HepG2 (cell line): ENCODE data around the gene ZC3H4. TPM values are rescaled to one million over a fixed set of nuclear protein-coding genes. Genes with fewer than 3 reads are reported as not detected.

Experiments used
- ARHGAP35 ChIP-seq: sonication (generic); formaldehyde crosslinking; IDR thresholded peaks from 2 replicates; pipeline ENCODE4 v1.9.0; 2022; ENCODE audit warnings: mild to moderate bottlenecking, inconsistent platforms, moderate library complexity, missing genetic modification reagents, borderline replicate concordance
- BRF2 ChIP-seq: sonication (generic); formaldehyde crosslinking; IDR thresholded peaks from 2 replicates; pipeline ENCODE4 v1.8.1; 2022; ENCODE audit warnings: mild to moderate bottlenecking, missing genetic modification reagents
- EEA1 ChIP-seq: sonication (generic); formaldehyde crosslinking; IDR thresholded peaks from 2 replicates; pipeline ENCODE4 v1.5.1; 2020; ENCODE audit warnings: mild to moderate bottlenecking, missing genetic modification reagents, borderline replicate concordance
- ERF ChIP-seq: IDR thresholded peaks from 2 replicates; pipeline ENCODE4 v1.6.1; 2018; ENCODE audit warnings: missing biosample characterization, missing genetic modification reagents
- HIVEP1 ChIP-seq: sonication (generic); formaldehyde crosslinking; IDR thresholded peaks from 2 replicates; pipeline ENCODE4 v1.4.0; 2020; ENCODE audit warnings: mild to moderate bottlenecking, missing genetic modification reagents
- HNRNPL ChIP-seq: fragments of 200-400 bp; formaldehyde crosslinking; IDR thresholded peaks from 2 replicates; pipeline ENCODE4 v1.6.1; 2017; ENCODE audit warnings: mild to moderate bottlenecking, low read depth, low read length
- RFX5 ChIP-seq: IDR thresholded peaks from 2 replicates; pipeline ENCODE4 v1.6.1; 2011; ENCODE audit warnings: low read depth, low read length, improper control_type of control experiment
- SP5 ChIP-seq: IDR thresholded peaks from 2 replicates; pipeline ENCODE4 v1.6.1; 2016; ENCODE audit warnings: low read depth, borderline replicate concordance
- TBX2 ChIP-seq: sonication (generic); formaldehyde crosslinking; IDR thresholded peaks from 2 replicates; pipeline ENCODE4 v1.5.0; 2020; ENCODE audit warnings: missing genetic modification reagents, mild to moderate bottlenecking, borderline replicate concordance
- TCF7 ChIP-seq: sonication (generic); IDR thresholded peaks from 2 replicates; pipeline ENCODE4 v1.6.1; 2016; ENCODE audit warnings: antibody characterized with exemption, low read depth
- ZBTB37 ChIP-seq: sonication (generic); formaldehyde crosslinking; IDR thresholded peaks from 2 replicates; pipeline ENCODE4 v1.4.0; 2020; ENCODE audit warnings: mild to moderate bottlenecking, missing genetic modification reagents
- ZC3H13 ChIP-seq: sonication (generic); formaldehyde crosslinking; IDR thresholded peaks from 2 replicates; pipeline ENCODE4 v1.8.1; 2023; ENCODE audit warnings: mild to moderate bottlenecking, missing genetic modification reagents, moderate library complexity
- ZNF121 ChIP-seq: sonication (generic); formaldehyde crosslinking; IDR thresholded peaks from 2 replicates; pipeline ENCODE4 v1.5.0; 2020; ENCODE audit warnings: mild to moderate bottlenecking, missing genetic modification reagents
- ZNF20 ChIP-seq: sonication (generic); formaldehyde crosslinking; IDR thresholded peaks from 2 replicates; pipeline ENCODE4 v1.4.0; 2020; ENCODE audit warnings: mild to moderate bottlenecking, moderate library complexity, missing genetic modification reagents
- ZNF235 ChIP-seq: sonication (generic); formaldehyde crosslinking; IDR thresholded peaks from 2 replicates; pipeline ENCODE4 v1.8.1; 2023; ENCODE audit warnings: mild to moderate bottlenecking, missing genetic modification reagents, borderline replicate concordance
- ZNF264 ChIP-seq: sonication (generic); formaldehyde crosslinking; IDR thresholded peaks from 2 replicates; pipeline ENCODE4 v1.4.0; 2020; ENCODE audit warnings: missing genetic modification reagents
- ZSCAN22 ChIP-seq: sonication (generic); formaldehyde crosslinking; IDR thresholded peaks from 2 replicates; pipeline ENCODE4 v1.4.0; 2020; ENCODE audit warnings: mild to moderate bottlenecking, missing genetic modification reagents
- polyA plus RNA-seq, 8 experiments: library from polyadenylated mRNA; depleted of rRNA in 3 of 8; stranded (reverse) in 7 of 8; unstranded in 1 of 8; fragments of >200 nt; fragmentation: Illumina TruSeq in 4 of 8; extraction: Trizol in 4 of 8; gene quantifications; 2 replicates each; pipeline versions ENCODE4 v1.2.1 to v1.2.3, GENCODE V29; 2011 to 2016; ENCODE audit warnings: low read depth in 4 of 8, missing spikeins in 1 of 8, mixed read lengths in 1 of 8; ENCODE audit not compliant: insufficient read depth in 1 of 8
- total RNA-seq, 5 experiments: library from RNA; depleted of rRNA; stranded (reverse); fragments of >200 nt; fragmentation: Illumina TruSeq; extraction: Trizol; gene quantifications; 2 replicates each; pipeline ENCODE4 v1.2.3, GENCODE V29; 2016; ENCODE audit warnings: low read depth in 1 of 5
- TF ChIP-seq, protein P1 (sequence below): sonication (generic); formaldehyde crosslinking; IDR thresholded peaks from 2 replicates; pipeline ENCODE4 v1.5.1; 2020; ENCODE audit warnings: mild to moderate bottlenecking, missing genetic modification reagents, moderate library complexity
- TF ChIP-seq, protein P2 (sequence below): sonication (generic); formaldehyde crosslinking; IDR thresholded peaks from 2 replicates; pipeline ENCODE4 v1.8.1; 2022; ENCODE audit warnings: low read depth, mild to moderate bottlenecking, missing genetic modification reagents

Gene ZC3H4
- total and polyA plus RNA-seq, 2 of the 13 experiments (the other 11 are each of a cell fraction or from before 2014, with no cell fraction given): 1.8 to 10.7 TPM

DNA sequence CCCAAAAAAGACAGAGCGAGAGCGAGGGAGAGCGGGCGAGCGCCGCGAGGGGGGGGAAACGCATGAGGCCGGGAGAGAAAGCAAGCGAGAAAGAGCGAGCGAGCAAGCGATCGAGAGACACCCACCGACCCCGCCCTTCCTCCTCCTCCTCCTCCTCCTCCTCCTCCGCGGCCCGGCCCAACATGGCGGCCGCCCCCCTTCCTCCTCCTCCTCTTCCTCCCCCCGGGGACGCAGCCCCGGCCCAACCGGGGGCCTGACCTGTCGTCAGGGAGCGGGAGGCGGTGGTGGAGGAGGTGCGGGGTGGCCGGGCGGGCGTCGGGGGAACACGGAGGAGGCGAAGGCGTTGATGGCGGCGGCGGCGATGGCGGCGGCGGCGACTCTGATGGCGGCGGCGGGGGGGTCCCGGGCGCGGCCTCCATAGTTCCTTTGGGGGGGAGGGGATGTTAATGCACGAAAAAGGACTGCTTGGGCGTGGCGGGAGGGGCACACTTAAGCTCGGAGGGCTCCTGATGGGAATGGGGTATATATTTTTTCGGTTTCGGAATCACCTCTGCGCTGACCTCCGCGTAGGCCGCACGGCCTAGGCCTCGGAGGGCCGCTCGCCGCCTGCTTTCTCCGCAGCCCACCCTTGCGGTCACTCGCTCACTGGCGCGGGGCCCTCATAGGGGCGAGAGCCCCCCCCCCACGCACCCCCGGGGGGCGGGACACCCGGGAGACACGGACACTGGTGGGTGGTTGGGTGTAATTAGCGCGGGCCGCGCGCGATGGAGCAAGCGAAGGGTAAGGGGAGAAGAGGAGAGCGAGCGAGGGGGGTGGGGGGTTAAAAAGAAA, 1.2 kb downstream of the ZC3H4 start (continued):
- TF ChIP-seq TCF7 (no peak), ZSCAN22 (CRISPR knock-in tag) (peak; percentile 100), ZNF20 (CRISPR knock-in tag) (peak; percentile 90; the same call in 1 of the 2 replicates), ZNF235 (CRISPR knock-in tag) (peak; percentile 99), ARHGAP35 (CRISPR knock-in tag) (peak; percentile 89; the same call in 1 of the 2 replicates), ZBTB37 (CRISPR knock-in tag) (peak; percentile 80; the same call in 1 of the 2 replicates), ZNF264 (CRISPR knock-in tag) (no peak; the same call in 1 of the 2 replicates), ERF (CRISPR knock-in tag) (peak; percentile 21; the same call in 1 of the 2 replicates), SP5 (CRISPR knock-in tag) (0 out of 2 replicates have a peak, but pooled peaks have one; percentile 40), ZC3H13 (CRISPR knock-in tag) (peak; percentile 71; the same call in 1 of the 2 replicates), BRF2 (CRISPR knock-in tag) (0 out of 2 replicates have a peak, but pooled peaks have one; percentile 36), ZNF121 (CRISPR knock-in tag) (0 out of 2 replicates have a peak, but pooled peaks have one; percentile 8), EEA1 (no peak), RFX5 (no peak), HNRNPL (0 out of 2 replicates have a peak, but pooled peaks have one; percentile 65), TBX2 (CRISPR knock-in tag) (peak; percentile 25), HIVEP1 (CRISPR knock-in tag) (0 out of 2 replicates have a peak, but pooled peaks have one; percentile 29)
- TF ChIP-seq, protein P1, sequence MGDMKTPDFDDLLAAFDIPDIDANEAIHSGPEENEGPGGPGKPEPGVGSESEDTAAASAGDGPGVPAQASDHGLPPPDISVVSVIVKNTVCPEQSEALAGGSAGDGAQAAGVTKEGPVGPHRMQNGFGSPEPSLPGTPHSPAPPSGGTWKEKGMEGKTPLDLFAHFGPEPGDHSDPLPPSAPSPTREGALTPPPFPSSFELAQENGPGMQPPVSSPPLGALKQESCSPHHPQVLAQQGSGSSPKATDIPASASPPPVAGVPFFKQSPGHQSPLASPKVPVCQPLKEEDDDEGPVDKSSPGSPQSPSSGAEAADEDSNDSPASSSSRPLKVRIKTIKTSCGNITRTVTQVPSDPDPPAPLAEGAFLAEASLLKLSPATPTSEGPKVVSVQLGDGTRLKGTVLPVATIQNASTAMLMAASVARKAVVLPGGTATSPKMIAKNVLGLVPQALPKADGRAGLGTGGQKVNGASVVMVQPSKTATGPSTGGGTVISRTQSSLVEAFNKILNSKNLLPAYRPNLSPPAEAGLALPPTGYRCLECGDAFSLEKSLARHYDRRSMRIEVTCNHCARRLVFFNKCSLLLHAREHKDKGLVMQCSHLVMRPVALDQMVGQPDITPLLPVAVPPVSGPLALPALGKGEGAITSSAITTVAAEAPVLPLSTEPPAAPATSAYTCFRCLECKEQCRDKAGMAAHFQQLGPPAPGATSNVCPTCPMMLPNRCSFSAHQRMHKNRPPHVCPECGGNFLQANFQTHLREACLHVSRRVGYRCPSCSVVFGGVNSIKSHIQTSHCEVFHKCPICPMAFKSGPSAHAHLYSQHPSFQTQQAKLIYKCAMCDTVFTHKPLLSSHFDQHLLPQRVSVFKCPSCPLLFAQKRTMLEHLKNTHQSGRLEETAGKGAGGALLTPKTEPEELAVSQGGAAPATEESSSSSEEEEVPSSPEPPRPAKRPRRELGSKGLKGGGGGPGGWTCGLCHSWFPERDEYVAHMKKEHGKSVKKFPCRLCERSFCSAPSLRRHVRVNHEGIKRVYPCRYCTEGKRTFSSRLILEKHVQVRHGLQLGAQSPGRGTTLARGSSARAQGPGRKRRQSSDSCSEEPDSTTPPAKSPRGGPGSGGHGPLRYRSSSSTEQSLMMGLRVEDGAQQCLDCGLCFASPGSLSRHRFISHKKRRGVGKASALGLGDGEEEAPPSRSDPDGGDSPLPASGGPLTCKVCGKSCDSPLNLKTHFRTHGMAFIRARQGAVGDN (CRISPR knock-in tag): peak; percentile 66
- TF ChIP-seq, protein P2, sequence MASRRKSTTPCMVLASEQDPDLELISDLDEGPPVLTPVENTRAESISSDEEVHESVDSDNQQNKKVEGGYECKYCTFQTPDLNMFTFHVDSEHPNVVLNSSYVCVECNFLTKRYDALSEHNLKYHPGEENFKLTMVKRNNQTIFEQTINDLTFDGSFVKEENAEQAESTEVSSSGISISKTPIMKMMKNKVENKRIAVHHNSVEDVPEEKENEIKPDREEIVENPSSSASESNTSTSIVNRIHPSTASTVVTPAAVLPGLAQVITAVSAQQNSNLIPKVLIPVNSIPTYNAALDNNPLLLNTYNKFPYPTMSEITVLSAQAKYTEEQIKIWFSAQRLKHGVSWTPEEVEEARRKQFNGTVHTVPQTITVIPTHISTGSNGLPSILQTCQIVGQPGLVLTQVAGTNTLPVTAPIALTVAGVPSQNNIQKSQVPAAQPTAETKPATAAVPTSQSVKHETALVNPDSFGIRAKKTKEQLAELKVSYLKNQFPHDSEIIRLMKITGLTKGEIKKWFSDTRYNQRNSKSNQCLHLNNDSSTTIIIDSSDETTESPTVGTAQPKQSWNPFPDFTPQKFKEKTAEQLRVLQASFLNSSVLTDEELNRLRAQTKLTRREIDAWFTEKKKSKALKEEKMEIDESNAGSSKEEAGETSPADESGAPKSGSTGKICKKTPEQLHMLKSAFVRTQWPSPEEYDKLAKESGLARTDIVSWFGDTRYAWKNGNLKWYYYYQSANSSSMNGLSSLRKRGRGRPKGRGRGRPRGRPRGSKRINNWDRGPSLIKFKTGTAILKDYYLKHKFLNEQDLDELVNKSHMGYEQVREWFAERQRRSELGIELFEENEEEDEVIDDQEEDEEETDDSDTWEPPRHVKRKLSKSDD (CRISPR knock-in tag): peak; percentile 91
